AG09309 (cell line): Measurements from ENCODE around the gene CLCNKA.
"Not testable (repeated sequence)": the region's sequence is repeated elsewhere in the genome, so short reads cannot be mapped to it uniquely, and the experiment has no call there.

Experiments
- DNase-seq: peaks from one replicate; pipeline ENCODE4 v3.0.0-alpha.2; 2010; ENCODE audit warnings: low read depth
- H3K4me3 ChIP-seq: 2 replicates; pipeline ENCODE4 v1.5.1; 2011; ENCODE audit warnings: mild to moderate bottlenecking, low read depth, low read length, moderate library complexity; ENCODE audit not compliant: control insufficient read depth
- TF ChIP-seq, protein P1 (sequence below): IDR thresholded peaks from 2 replicates; pipeline ENCODE4 v1.5.1; 2011; ENCODE audit warnings: mild to moderate bottlenecking, low read depth, low read length, inconsistent platforms; ENCODE audit not compliant: insufficient read depth, control insufficient read depth; ENCODE audit errors: missing control alignments

CLCNKA gene

DNA sequence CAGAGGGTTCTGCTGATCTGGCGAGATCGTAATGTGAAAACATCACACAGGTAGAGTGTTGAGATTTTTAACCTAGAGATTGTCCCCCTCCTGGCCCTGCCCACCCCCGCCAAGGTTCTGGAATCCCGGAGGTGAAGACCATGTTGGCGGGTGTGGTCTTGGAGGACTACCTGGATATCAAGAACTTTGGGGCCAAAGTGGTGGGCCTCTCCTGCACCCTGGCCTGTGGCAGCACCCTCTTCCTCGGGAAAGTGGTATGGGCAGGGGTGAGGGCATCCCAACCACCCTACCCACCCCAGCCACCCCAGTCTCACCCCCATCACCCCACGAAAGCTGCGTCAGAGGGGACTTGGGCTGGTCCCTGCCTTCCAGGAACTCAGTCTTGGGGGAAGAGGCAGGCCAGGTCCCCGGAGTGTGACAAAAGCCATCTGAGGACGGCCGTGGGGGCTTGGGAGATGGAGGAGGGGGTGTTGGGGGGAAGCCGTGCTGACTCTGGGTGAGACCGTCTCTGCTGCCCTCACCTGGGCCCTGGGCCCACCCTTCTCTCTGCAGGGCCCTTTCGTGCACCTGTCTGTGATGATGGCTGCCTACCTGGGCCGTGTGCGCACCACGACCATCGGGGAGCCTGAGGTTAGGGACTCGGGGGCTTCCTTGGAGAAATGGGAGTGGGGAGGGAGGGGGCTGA, 26.1 kb downstream of the CLCNKA start:
- DNase-seq: no peak
- TF ChIP-seq, protein P1, sequence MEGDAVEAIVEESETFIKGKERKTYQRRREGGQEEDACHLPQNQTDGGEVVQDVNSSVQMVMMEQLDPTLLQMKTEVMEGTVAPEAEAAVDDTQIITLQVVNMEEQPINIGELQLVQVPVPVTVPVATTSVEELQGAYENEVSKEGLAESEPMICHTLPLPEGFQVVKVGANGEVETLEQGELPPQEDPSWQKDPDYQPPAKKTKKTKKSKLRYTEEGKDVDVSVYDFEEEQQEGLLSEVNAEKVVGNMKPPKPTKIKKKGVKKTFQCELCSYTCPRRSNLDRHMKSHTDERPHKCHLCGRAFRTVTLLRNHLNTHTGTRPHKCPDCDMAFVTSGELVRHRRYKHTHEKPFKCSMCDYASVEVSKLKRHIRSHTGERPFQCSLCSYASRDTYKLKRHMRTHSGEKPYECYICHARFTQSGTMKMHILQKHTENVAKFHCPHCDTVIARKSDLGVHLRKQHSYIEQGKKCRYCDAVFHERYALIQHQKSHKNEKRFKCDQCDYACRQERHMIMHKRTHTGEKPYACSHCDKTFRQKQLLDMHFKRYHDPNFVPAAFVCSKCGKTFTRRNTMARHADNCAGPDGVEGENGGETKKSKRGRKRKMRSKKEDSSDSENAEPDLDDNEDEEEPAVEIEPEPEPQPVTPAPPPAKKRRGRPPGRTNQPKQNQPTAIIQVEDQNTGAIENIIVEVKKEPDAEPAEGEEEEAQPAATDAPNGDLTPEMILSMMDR: no peak
- no peak overlapping the region for H3K4me3 ChIP-seq

DNA sequence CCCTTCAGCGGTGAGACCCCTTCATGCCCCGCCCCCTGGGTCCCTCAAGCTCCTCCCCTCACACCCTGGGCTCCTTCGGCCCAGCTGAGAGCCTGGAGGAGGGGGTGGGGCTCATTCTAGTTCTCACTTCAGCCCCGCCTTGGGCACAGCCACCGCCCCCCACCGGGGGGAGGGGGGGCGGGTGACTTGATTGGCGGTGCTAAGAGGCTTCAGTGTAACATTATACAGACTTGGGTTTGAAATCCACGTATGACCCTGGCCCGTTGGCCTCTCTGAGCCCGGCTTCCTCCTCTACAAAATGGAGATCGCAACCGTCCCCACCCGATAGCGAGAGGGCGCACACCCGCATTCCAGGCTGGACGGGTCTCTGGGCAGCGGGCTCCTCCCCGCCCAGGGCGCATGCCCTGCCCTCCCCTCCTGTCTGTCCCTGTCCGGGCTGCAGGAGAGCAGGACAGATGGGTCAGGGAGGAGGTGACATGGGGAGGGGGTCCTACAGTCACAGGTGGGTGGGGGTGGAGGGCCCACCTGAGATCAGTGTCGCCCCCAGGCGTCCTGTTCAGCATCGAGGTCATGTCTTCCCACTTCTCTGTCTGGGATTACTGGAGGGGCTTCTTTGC, 26.8 kb downstream of the CLCNKA start:
- H3K4me3 ChIP-seq: peak overlapping the region; percentile 43
- TF ChIP-seq, protein P1: no peak
- no peak for DNase-seq

DNA sequence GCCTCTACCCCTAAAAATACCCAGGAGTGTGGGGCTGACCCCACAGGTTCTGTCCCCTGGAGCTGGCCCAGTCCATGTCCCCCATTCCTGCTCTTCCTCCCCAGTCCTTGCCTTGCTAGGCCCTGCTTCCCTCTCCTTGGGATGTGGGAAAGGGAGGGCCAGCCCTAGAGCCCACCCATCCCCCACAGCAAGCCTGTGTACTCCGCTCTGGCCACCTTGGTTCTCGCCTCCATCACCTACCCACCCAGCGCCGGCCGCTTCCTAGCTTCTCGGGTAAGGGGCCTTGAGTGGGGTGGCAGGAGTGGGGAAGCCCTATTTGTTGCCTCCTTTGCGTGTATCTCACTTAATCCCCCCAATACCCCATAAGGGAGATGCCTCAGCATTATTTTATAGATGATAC, 28.5 kb downstream of the CLCNKA start:
- no peak overlapping the region for H3K4me3 ChIP-seq
- no peak for DNase-seq
- TF ChIP-seq, protein P1: no peak

DNA sequence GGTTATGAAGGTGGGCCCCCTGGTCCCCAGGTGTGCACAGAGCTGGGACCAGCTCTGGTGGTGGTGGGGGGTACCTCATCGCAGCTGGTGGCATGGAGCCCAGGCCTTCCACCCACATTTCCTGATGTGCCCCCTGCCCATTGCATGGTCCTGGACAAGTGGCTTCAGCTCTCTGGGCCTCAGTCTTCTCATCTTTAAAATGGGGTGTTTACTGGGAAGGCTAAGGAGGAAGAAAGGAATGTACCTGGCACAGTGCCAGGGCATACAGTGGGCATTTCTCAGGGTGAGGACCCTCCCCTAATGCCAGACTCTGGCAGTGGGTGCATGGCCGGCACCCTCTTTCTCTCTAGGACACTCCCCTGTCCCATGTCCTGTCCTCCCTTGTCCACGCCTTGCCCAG, 29.2 kb downstream of the CLCNKA start:
- no peak overlapping the region for H3K4me3 ChIP-seq
- TF ChIP-seq, protein P1: no peak
- no peak for DNase-seq

DNA sequence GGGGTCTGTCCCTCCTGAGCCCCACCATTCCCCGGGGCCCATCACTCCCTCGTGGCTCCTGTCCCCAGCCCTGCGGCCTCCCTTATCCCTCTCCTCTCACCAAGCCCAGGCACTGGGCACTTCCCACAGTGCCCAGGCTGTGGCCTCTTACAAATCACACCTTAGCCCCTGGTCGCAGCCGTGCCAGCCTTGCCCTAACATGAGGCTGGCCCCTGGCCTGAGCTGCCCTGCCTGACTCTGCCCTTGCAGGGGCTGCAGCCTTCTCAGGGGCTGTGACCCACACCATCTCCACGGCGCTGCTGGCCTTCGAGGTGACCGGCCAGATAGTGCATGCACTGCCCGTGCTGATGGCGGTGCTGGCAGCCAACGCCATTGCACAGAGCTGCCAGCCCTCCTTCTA, 30.1 kb downstream of the CLCNKA start:
- not testable (repeated sequence) for DNase-seq, H3K4me3 ChIP-seq

DNA sequence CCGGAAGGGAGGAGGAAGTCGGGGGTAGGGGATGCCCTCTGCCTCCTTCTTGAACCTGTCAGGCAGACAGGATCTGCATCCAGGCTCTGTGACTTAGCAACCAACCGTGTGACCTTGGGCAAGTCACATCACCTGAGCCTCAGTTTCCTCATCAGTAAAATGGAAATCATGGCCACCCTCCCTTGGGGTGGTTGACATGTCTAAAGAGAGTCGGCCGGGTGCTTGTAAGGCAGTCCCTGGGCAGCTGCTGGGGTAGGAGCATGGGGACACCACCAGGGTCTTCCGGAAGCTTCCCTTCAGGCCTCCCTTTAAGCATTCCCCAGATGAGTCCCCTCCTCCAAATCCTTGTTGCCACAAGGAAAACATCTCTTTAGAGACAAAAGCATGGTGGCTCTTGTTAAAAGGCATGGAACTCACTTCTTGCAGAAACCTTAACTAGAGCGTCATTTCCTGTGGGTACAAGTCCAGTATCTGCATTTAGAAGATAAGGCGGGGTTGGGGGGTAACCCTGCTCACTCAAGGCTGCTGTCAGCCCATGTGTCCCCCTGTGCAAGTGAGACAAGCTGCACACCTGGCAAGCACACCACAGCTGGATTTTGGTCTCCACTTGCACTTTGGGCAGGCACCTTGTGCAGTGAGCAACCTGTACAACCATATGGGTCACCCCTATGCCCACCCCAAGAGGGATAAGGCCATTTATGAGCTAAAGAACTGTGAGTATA, 32.1 kb downstream of the CLCNKA start:
- DNase-seq: no peak
- TF ChIP-seq, protein P1: no peak
- no peak overlapping the region for H3K4me3 ChIP-seq
